Measurements from ENCODE around the gene ABCG1.

DNA sequence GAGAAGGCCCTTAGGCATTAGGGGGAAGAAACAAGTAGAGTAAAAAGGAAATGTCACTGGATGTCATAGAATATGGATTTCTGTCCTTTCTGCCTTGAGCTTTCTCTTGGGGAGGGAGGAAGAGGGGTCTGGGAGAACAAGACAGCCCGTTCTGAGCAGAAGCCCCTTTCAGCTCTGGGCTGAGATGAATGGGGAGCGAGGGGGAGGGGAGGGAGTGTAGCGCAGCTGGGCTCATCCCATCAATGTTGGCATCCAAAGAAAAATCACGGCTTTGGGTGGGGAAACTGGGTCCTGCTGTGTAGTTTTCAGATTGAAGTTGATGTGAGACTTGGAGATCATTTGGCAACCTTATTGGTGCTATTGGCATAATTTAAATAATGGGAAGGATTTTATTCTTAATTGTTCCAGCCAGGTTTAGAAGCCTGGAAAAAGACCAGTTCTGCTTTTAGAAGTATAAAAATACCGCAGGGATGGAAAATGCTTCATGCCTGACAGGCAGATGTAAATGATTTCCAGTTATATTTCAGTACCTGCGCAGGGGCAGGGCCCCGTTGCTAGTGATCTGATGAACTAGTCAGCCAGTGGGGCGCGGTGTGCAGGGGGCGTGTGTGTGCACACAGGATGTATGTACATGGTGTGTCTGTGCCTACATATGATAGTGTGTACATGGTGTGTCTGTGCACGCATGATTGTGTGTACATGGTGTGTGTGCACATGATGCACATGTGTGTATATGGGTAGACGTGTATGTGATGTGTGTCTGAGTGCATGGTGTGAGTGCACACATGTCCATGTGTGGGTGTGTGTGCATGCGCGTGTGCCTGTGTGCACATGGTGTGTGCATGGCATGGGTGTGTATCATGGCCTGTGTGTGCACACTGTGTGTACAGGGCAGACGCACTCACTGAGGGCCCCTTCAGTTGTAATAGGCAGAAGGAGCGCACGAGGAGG, 36.0 kb downstream of the ABCG1 start:
- TF ChIP-seq TAF1 (IDR thresholded peaks at IDR 0.05; ENCODE audit: borderline replicate concordance, low read depth, low read length) (no peak), POLR2AphosphoS5 (IDR thresholded peaks at IDR 0.05; ENCODE audit: low read depth, low read length) (no peak), POLR2A (IDR thresholded peaks at IDR 0.05; ENCODE audit: low read depth, low read length) (no peak)
